Liver (tissue), 9 donors: ENCODE data around the gene CCDC178. TPM values are rescaled to one million over a fixed set of nuclear protein-coding genes. Genes with fewer than 3 reads are reported as not detected.
"Not testable (repeated sequence)": the region's sequence is repeated elsewhere in the genome, so short reads cannot be mapped to it uniquely, and the experiment has no call there.

Experiments
- DNase-seq: peaks from one replicate; pipeline ENCODE4 v3.0.0-alpha.2; 2017; ENCODE audit warnings: low spot score
- H3K27ac ChIP-seq, 2 donors: one replicate each; pipeline ENCODE4 v1.7.0; 2013; ENCODE audit warnings: inconsistent platforms in 2 of 2, low read length in 2 of 2, control low read depth in 1 of 2, low read depth in 1 of 2, mild to moderate bottlenecking in 1 of 2
- H3K27me3 ChIP-seq, 4 donors: one replicate each; pipeline versions ENCODE4 v1.6.1 to v1.7.0; 2013; ENCODE audit warnings: low read length in 3 of 4, inconsistent platforms in 1 of 4, mild to moderate bottlenecking in 1 of 4, moderate library complexity in 1 of 4; ENCODE audit not compliant: control insufficient read depth in 4 of 4, insufficient read depth in 4 of 4
- H3K36me3 ChIP-seq, 4 donors: one replicate each; pipeline versions ENCODE4 v1.6.1 to v1.7.0; 2013; ENCODE audit warnings: low read length in 3 of 4, mild to moderate bottlenecking in 3 of 4, low read depth in 1 of 4, moderate library complexity in 1 of 4; ENCODE audit not compliant: control insufficient read depth in 4 of 4, insufficient read depth in 3 of 4
- H3K4me1 ChIP-seq, 4 donors: one replicate each; pipeline versions ENCODE4 v1.6.1 to v1.7.0; 2013; ENCODE audit warnings: low read length in 3 of 4, mild to moderate bottlenecking in 3 of 4, moderate library complexity in 1 of 4; ENCODE audit not compliant: control insufficient read depth in 4 of 4, insufficient read depth in 4 of 4
- H3K4me3 ChIP-seq, 3 donors: one replicate each; pipeline versions ENCODE4 v1.6.1 to v1.7.0; 2013; ENCODE audit warnings: low read length in 3 of 3, control low read depth in 1 of 3, low read depth in 1 of 3, mild to moderate bottlenecking in 1 of 3
- H3K9ac ChIP-seq, 2 donors: one replicate each; pipeline ENCODE4 v1.7.0; 2013; ENCODE audit warnings: low read length in 2 of 2, mild to moderate bottlenecking in 2 of 2, moderate library complexity in 2 of 2, control low read depth in 1 of 2, low read depth in 1 of 2
- H3K9me3 ChIP-seq, 4 donors: one replicate each; pipeline versions ENCODE4 v1.6.1 to v1.7.0; 2013; ENCODE audit warnings: low read length in 3 of 4; ENCODE audit not compliant: control insufficient read depth in 4 of 4
- FOXA1 ChIP-seq: IDR thresholded peaks from 2 replicates; pipeline ENCODE4 v1.6.1; 2016; ENCODE audit warnings: antibody characterized with exemption
- FOXA2 ChIP-seq: IDR thresholded peaks from 2 replicates; pipeline ENCODE4 v1.6.1; 2016; ENCODE audit warnings: antibody characterized with exemption
- GABPA ChIP-seq, 2 donors: IDR thresholded peaks in 1 of 2; conservative IDR thresholded peaks in 1 of 2; 2 replicates each; pipeline ENCODE4 v1.6.1; 2016; ENCODE audit warnings: antibody characterized with exemption in 2 of 2, mild to moderate bottlenecking in 1 of 2, moderate library complexity in 1 of 2
- HNF4A ChIP-seq, 2 donors: conservative IDR thresholded peaks; 2 replicates each; pipeline ENCODE4 v1.6.1; 2016; ENCODE audit warnings: antibody characterized with exemption in 2 of 2, mild to moderate bottlenecking in 2 of 2
- HNF4G ChIP-seq: IDR thresholded peaks from 2 replicates; pipeline ENCODE4 v1.6.1; 2016; ENCODE audit warnings: antibody characterized with exemption
- NR2F2 ChIP-seq: IDR thresholded peaks from 2 replicates; pipeline ENCODE4 v1.6.1; 2016; ENCODE audit warnings: antibody characterized with exemption
- RAD21 ChIP-seq, 2 donors: IDR thresholded peaks; 2 replicates each; pipeline ENCODE4 v1.6.1; 2016; ENCODE audit warnings: antibody characterized with exemption in 2 of 2, mild to moderate bottlenecking in 2 of 2
- RXRA ChIP-seq, 2 donors: IDR thresholded peaks; 2 replicates each; pipeline ENCODE4 v1.6.1; 2017 to 2018; ENCODE audit warnings: antibody characterized with exemption in 2 of 2, mild to moderate bottlenecking in 1 of 2
- SP1 ChIP-seq: IDR thresholded peaks from 2 replicates; pipeline ENCODE4 v1.6.1; 2018; ENCODE audit warnings: antibody characterized with exemption, mild to moderate bottlenecking
- TAF1 ChIP-seq: conservative IDR thresholded peaks from 2 replicates; pipeline ENCODE4 v1.6.1; 2016; ENCODE audit warnings: antibody characterized with exemption, mild to moderate bottlenecking
- WGBS: extraction: QIAGEN DNeasy Blood & Tissue Kit; methylation state at CpG from one replicate; pipeline ENCODE4 v1.1.7; 2013; 5-methylcytosine and 5-hydroxymethylcytosine counted together
- polyA plus RNA-seq, 2 donors: library from polyadenylated mRNA; stranded (reverse) in 1 of 2; unstranded in 1 of 2; fragments of 200-250 nt in 1 of 2; fragments of >200 nt in 1 of 2; fragmentation: Nextera tagmentation in 1 of 2; extraction: Ambion mirVana in 1 of 2; gene quantifications; one replicate each; pipeline versions ENCODE4 v1.2.1 to v1.2.3, GENCODE V29; 2013 to 2015
- total RNA-seq, 2 donors: library from RNA; depleted of rRNA; stranded (reverse); fragments of >200 nt; gene quantifications; one replicate each; pipeline ENCODE4 v1.2.3, GENCODE V29; 2014
- TF ChIP-seq, protein P1 (sequence below): IDR thresholded peaks from 2 replicates; pipeline ENCODE4 v1.6.1; 2016; ENCODE audit warnings: antibody characterized with exemption, mild to moderate bottlenecking
- TF ChIP-seq, protein P2 (sequence below): fragments of 150-350 bp; IDR thresholded peaks from 2 replicates; pipeline ENCODE4 v1.5.1; 2017; ENCODE audit warnings: improper control_type of control experiment, low read depth, low read length; ENCODE audit not compliant: missing input control
- TF ChIP-seq, protein P3 (sequence below): IDR thresholded peaks from 2 replicates; pipeline ENCODE4 v1.6.1; 2016; ENCODE audit warnings: antibody characterized with exemption
- TF ChIP-seq, protein P4 (sequence below): IDR thresholded peaks from 2 replicates; pipeline ENCODE4 v1.6.1; 2016; ENCODE audit warnings: antibody characterized with exemption
- TF ChIP-seq, protein P5 (sequence below): IDR thresholded peaks from 2 replicates; pipeline ENCODE4 v1.6.1; 2016; ENCODE audit warnings: antibody characterized with exemption
- donor health status: healthy.
- donor health status: healthy.
- donor health status: healthy.
- donor health status: healthy.
- donor health status: healthy.

CCDC178 gene
- total and polyA plus RNA-seq, 4 donors: not detected

DNA sequence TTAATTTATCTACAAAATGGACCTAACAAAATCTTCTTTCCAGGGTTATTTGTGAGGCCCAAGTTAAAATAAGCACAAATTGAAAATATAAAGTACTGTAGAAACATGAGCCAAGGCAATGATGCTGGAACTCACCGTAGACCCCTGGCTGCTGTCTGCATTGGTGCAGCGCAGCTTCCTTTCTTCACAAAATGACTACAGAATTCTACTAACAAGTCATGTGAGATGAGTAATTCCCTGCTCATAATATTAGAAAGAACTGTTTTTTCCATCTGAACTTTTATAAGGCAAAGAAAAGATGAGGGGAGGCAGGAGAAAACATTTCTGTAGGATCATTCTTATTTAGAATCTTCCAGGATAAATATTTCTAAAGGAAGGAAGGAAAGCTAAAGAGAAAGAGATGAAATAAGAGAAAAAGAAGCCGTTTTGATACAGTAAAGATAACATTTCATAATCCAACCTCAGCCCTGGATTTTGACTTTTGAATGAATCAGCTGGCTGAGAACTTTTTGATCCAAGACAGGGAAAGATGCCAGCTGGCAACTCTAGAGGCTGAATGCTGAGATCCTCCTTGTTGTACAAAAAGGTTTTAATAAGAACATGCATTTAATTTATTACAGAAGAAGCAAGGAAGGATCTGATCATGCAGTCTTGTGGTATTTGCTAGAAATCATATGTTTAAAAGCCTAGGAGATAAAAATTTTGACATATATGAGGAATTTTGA lies 483.8 kb downstream of the CCDC178 start:
- Histone ChIP-seq H3K4me1 (no peaks in the 10 kb centered on the region), H3K27me3 (no peaks in the 10 kb centered on the region), H3K36me3 (no peaks in the 10 kb centered on the region), H3K4me3 (no peak overlapping the region), H3K9me3 (peaks cover 0 to 3% (median 0%) of the 10 kb centered on the region in 4 donors), H3K9ac (no peak overlapping the region), H3K27ac (no peak overlapping the region)
- 58% methylated on average over 3 of the region's 3 CpGs for WGBS
- DNase-seq: no peak
- TF ChIP-seq, protein P1, sequence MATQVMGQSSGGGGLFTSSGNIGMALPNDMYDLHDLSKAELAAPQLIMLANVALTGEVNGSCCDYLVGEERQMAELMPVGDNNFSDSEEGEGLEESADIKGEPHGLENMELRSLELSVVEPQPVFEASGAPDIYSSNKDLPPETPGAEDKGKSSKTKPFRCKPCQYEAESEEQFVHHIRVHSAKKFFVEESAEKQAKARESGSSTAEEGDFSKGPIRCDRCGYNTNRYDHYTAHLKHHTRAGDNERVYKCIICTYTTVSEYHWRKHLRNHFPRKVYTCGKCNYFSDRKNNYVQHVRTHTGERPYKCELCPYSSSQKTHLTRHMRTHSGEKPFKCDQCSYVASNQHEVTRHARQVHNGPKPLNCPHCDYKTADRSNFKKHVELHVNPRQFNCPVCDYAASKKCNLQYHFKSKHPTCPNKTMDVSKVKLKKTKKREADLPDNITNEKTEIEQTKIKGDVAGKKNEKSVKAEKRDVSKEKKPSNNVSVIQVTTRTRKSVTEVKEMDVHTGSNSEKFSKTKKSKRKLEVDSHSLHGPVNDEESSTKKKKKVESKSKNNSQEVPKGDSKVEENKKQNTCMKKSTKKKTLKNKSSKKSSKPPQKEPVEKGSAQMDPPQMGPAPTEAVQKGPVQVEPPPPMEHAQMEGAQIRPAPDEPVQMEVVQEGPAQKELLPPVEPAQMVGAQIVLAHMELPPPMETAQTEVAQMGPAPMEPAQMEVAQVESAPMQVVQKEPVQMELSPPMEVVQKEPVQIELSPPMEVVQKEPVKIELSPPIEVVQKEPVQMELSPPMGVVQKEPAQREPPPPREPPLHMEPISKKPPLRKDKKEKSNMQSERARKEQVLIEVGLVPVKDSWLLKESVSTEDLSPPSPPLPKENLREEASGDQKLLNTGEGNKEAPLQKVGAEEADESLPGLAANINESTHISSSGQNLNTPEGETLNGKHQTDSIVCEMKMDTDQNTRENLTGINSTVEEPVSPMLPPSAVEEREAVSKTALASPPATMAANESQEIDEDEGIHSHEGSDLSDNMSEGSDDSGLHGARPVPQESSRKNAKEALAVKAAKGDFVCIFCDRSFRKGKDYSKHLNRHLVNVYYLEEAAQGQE: no peak
- TF ChIP-seq TAF1: no peak
- no peak for TF ChIP-seq SP1
- TF ChIP-seq HNF4G: no peak
- TF ChIP-seq FOXA1: no peak
- TF ChIP-seq RAD21 (IDR thresholded peaks at IDR 0.05): no peak
- no peak for TF ChIP-seq HNF4A (conservative IDR thresholded peaks at IDR 0.05)
- TF ChIP-seq, protein P2, sequence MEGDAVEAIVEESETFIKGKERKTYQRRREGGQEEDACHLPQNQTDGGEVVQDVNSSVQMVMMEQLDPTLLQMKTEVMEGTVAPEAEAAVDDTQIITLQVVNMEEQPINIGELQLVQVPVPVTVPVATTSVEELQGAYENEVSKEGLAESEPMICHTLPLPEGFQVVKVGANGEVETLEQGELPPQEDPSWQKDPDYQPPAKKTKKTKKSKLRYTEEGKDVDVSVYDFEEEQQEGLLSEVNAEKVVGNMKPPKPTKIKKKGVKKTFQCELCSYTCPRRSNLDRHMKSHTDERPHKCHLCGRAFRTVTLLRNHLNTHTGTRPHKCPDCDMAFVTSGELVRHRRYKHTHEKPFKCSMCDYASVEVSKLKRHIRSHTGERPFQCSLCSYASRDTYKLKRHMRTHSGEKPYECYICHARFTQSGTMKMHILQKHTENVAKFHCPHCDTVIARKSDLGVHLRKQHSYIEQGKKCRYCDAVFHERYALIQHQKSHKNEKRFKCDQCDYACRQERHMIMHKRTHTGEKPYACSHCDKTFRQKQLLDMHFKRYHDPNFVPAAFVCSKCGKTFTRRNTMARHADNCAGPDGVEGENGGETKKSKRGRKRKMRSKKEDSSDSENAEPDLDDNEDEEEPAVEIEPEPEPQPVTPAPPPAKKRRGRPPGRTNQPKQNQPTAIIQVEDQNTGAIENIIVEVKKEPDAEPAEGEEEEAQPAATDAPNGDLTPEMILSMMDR: no peak
- TF ChIP-seq RXRA (IDR thresholded peaks at IDR 0.05): no peak
- TF ChIP-seq NR2F2: no peak

DNA sequence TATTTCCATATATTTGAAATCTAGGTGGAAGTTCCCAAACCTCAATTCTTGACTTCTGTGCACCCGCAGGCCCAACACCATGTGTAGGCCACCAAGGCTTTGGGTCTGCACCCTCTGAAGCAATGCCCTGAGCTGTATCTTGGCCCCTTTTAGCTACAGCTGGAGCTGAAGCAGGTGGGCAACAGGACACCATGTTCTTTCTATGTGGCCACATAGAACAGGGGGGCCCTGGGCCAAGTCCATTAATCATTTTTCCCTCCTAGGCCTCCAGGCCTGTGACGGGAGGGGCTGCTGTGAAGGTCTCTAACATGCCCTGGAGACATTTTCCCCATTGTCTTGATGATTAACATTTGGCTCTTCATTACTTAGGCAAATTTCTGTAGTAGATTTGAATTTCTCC lies 488.2 kb downstream of the CCDC178 start:
- not testable (repeated sequence) for H3K27ac ChIP-seq, H3K27me3 ChIP-seq, H3K4me1 ChIP-seq, H3K4me3 ChIP-seq, H3K36me3 ChIP-seq, DNase-seq, H3K9me3 ChIP-seq, H3K9ac ChIP-seq
- 86% methylated on average over 2 of the region's 2 CpGs for WGBS

DNA sequence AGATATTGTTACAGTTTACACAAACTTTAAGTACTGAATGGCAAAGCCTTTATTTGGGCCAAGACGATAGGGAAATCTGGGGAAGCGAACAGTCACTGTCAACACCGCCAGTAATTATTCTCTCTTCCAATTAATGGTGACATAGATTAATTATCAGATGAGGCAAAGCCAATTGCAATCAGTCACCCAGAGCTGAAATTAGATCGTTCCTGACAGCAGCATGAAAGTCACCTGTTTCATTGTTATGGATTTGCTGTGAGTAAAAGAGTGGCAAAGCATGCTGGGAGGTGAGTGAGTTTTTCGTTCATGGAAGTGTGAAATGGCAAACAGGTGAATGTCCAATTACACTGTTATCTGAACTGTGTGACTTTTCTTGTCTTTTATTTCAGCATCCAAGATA lies 502.9 kb downstream of the CCDC178 start:
- no peak overlapping the region for H3K27ac ChIP-seq
- no peaks in the 10 kb centered on the region for H3K9me3 ChIP-seq
- H3K4me3 ChIP-seq: no peak overlapping the region
- no peak overlapping the region for H3K9ac ChIP-seq
- no peaks in the 10 kb centered on the region for H3K4me1 ChIP-seq
- WGBS: 71% methylated on average over 5 of the region's 5 CpGs
- no peaks in the 10 kb centered on the region for H3K27me3 ChIP-seq
- TF ChIP-seq, protein P3, sequence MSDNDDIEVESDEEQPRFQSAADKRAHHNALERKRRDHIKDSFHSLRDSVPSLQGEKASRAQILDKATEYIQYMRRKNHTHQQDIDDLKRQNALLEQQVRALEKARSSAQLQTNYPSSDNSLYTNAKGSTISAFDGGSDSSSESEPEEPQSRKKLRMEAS: no peak
- no peak for TF ChIP-seq FOXA2
- TF ChIP-seq, protein P4, sequence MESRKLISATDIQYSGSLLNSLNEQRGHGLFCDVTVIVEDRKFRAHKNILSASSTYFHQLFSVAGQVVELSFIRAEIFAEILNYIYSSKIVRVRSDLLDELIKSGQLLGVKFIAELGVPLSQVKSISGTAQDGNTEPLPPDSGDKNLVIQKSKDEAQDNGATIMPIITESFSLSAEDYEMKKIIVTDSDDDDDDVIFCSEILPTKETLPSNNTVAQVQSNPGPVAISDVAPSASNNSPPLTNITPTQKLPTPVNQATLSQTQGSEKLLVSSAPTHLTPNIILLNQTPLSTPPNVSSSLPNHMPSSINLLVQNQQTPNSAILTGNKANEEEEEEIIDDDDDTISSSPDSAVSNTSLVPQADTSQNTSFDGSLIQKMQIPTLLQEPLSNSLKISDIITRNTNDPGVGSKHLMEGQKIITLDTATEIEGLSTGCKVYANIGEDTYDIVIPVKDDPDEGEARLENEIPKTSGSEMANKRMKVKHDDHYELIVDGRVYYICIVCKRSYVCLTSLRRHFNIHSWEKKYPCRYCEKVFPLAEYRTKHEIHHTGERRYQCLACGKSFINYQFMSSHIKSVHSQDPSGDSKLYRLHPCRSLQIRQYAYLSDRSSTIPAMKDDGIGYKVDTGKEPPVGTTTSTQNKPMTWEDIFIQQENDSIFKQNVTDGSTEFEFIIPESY: no peak
- no peak for TF ChIP-seq HNF4A (conservative IDR thresholded peaks at IDR 0.05)
- TF ChIP-seq HNF4G: no peak
- no peak for TF ChIP-seq GABPA (IDR thresholded peaks at IDR 0.05 in 1 of 2, conservative IDR thresholded peaks at IDR 0.05 in 1 of 2)
- TF ChIP-seq, protein P2: no peak
- TF ChIP-seq, protein P5, sequence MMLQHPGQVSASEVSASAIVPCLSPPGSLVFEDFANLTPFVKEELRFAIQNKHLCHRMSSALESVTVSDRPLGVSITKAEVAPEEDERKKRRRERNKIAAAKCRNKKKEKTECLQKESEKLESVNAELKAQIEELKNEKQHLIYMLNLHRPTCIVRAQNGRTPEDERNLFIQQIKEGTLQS: no peak
- DNase-seq: no peak
- no peaks in the 10 kb centered on the region for H3K36me3 ChIP-seq
